Measurements from ENCODE around the gene CCDC192.

- TF ChIP-seq POLR2A (IDR thresholded peaks at IDR 0.05; ENCODE audit: low read depth, low read length) (no peak), POLR2AphosphoS5 (IDR thresholded peaks at IDR 0.05; ENCODE audit: low read depth, low read length) (no peak)
These were observed 228.2 kb downstream of the CCDC192 start for GRCh38 chr5:127931396-127931795.
